ENCODE measurements around the gene TAS2R10.

DNA sequence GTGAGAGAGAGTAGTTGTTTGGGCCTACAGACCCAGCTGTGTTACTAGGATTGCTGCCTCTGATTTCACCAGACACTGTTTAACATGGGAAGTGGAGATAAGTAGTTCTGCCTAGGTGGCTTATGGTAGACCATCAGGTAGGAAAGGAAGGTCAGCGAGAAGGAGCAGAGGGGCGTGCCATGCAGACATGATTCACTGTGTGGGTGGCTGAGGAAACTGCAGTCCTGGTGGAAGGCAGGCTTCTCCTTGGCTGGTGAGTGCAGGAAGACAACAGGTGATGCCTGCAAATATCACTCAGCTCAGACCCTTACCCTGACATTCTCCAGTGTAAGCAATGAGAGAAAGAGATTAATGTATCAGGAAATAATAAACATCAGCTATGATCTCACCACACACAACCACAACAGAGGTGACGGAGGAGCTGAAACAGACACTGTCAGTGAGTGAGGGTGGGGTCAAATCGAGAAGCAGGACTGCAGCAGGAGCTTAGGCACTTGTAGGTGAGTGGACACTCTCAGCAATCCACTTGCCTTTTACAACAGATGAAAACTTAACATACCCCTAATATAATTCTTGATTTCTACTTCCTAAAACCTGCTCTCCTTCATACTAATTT, 25.2 kb upstream of the TAS2R10 start:
- TF ChIP-seq, protein P1, sequence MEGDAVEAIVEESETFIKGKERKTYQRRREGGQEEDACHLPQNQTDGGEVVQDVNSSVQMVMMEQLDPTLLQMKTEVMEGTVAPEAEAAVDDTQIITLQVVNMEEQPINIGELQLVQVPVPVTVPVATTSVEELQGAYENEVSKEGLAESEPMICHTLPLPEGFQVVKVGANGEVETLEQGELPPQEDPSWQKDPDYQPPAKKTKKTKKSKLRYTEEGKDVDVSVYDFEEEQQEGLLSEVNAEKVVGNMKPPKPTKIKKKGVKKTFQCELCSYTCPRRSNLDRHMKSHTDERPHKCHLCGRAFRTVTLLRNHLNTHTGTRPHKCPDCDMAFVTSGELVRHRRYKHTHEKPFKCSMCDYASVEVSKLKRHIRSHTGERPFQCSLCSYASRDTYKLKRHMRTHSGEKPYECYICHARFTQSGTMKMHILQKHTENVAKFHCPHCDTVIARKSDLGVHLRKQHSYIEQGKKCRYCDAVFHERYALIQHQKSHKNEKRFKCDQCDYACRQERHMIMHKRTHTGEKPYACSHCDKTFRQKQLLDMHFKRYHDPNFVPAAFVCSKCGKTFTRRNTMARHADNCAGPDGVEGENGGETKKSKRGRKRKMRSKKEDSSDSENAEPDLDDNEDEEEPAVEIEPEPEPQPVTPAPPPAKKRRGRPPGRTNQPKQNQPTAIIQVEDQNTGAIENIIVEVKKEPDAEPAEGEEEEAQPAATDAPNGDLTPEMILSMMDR (IDR thresholded peaks at IDR 0.05; ENCODE audit: low read depth, low read length) = no peak
- TF ChIP-seq POLR2A (IDR thresholded peaks at IDR 0.05; ENCODE audit: extremely low read depth, insufficient read length) = no peak
